Kidney epithelial cell (primary cell): ENCODE data around the gene CORO6. TPM values are rescaled to one million over a fixed set of nuclear protein-coding genes. Genes with fewer than 3 reads are reported as not detected.
A peak's percentile ranks its signal among the peaks of the same experiment; 100 is the strongest.

Experiments used
- DNase-seq: peaks from one replicate; pipeline ENCODE4 v3.0.0-alpha.2; 2010; ENCODE audit warnings: low read depth
- H3K27me3 ChIP-seq: 2 replicates; pipeline ENCODE4 v1.6.0; 2011; ENCODE audit warnings: low read length; ENCODE audit not compliant: control insufficient read depth, insufficient read depth
- H3K36me3 ChIP-seq: 2 replicates; pipeline ENCODE4 v1.5.1; 2011; ENCODE audit warnings: low read length; ENCODE audit not compliant: control insufficient read depth, insufficient read depth
- H3K4me3 ChIP-seq: 2 replicates; pipeline ENCODE4 v1.5.1; 2011; ENCODE audit warnings: low read depth, mild to moderate bottlenecking, control low read depth, low read length
- CTCF ChIP-seq: IDR thresholded peaks from 2 replicates; pipeline ENCODE4 v1.5.1; 2011; ENCODE audit warnings: mild to moderate bottlenecking, moderate library complexity, low read length, control low read depth, inconsistent platforms; ENCODE audit not compliant: insufficient read depth, poor library complexity, severe bottlenecking
- total RNA-seq: library from RNA; depleted of rRNA; stranded (reverse); fragments of >200 nt; gene quantifications from 2 replicates; pipeline ENCODE4 v1.2.3, GENCODE V29; 2015

CORO6 gene
- total RNA-seq, 1 donor from 2014 or later = 2.2 TPM

GRCh38 chr17:29623283-29623647 is 553 bp upstream of the CORO6 start:
- TF ChIP-seq CTCF = no peak
- Histone ChIP-seq H3K27me3 (no peaks in the 10 kb centered on the region), H3K36me3 (no peaks in the 10 kb centered on the region), H3K4me3 (peak overlapping the region; percentile 79)
- no peak for DNase-seq

- no peaks in the 10 kb centered on the region for H3K36me3 ChIP-seq
- no peak for TF ChIP-seq CTCF
- H3K27me3 ChIP-seq = peaks cover 7% of the 10 kb centered on the region
- peak overlapping the region; percentile 79 for H3K4me3 ChIP-seq
- DNase-seq = no peak
Measured at GRCh38 chr17:29621751-29622194, 939 bp downstream of the CORO6 start.

GRCh38 chr17:29620779-29621500 is 1.8 kb downstream of the CORO6 start:
- DNase-seq = no peak
- no peaks in the 10 kb centered on the region for H3K36me3 ChIP-seq
- peaks cover 13% of the 10 kb centered on the region for H3K27me3 ChIP-seq
- TF ChIP-seq CTCF = no peak
- H3K4me3 ChIP-seq = no peak overlapping the region

- no peak for TF ChIP-seq CTCF
- DNase-seq = no peak
- H3K4me3 ChIP-seq = no peak overlapping the region
Measured at GRCh38 chr17:29620271-29620670, 2.4 kb downstream of the CORO6 start.

GRCh38 chr17:29619251-29619650 is 3.5 kb downstream of the CORO6 start:
- Histone ChIP-seq H3K36me3 (no peaks in the 10 kb centered on the region), H3K4me3 (no peak overlapping the region), H3K27me3 (peaks cover 14% of the 10 kb centered on the region)
- DNase-seq = no peak
- TF ChIP-seq CTCF = peak; percentile 54

More at GRCh38 chr17:29620271-29620670, 2.4 kb downstream of the CORO6 start:
- no peaks in the 10 kb centered on the region for H3K36me3 ChIP-seq
- peaks cover 14% of the 10 kb centered on the region for H3K27me3 ChIP-seq
